ENCODE data around the gene FLAD1.

The FLAD1 gene

GRCh38 chr1:154951901-154952657 is 31.1 kb upstream of the FLAD1 start:
- TF ChIP-seq, protein P1, sequence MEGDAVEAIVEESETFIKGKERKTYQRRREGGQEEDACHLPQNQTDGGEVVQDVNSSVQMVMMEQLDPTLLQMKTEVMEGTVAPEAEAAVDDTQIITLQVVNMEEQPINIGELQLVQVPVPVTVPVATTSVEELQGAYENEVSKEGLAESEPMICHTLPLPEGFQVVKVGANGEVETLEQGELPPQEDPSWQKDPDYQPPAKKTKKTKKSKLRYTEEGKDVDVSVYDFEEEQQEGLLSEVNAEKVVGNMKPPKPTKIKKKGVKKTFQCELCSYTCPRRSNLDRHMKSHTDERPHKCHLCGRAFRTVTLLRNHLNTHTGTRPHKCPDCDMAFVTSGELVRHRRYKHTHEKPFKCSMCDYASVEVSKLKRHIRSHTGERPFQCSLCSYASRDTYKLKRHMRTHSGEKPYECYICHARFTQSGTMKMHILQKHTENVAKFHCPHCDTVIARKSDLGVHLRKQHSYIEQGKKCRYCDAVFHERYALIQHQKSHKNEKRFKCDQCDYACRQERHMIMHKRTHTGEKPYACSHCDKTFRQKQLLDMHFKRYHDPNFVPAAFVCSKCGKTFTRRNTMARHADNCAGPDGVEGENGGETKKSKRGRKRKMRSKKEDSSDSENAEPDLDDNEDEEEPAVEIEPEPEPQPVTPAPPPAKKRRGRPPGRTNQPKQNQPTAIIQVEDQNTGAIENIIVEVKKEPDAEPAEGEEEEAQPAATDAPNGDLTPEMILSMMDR (IDR thresholded peaks at IDR 0.05; ENCODE audit: control extremely low read depth, extremely low read depth, low read depth, missing control alignments) = no peak
- POLR2A ChIA-PET = interaction anchor here (0.6 to 2.7 kb wide), 4 partner anchors 14 to 1137 kb away, joined by 3 to 9 read pairs (median 6); partner anchors contain the start of genes PMVK and SHC1
- DNase-seq (ENCODE audit: extremely low spot score) = peak; percentile 59
- CTCF ChIA-PET = interaction anchor here (0.8 to 3.5 kb wide), 7 partner anchors 9 to 405 kb away, joined by 3 to 17 read pairs (median 4); partner anchors contain the start of gene PYGO2

DNA sequence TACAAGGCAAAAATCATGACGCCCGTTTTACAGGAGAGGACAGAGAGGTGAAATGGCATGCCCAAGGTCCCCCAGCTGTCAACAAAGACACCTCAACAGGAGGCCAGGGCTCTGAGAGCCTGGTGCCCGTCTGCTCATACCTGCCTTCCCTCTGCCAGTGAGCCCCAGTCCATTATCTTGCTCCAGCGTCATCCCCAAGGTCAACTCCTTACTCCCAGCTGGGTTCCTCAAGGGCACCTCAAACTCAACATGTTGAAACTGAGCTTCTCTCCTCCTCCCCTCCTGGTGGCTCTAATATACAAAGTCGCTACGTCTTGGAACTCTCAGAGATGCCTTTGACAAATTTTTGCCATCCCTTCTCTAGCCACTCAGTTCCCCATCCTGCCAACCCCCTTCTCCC is 30.5 kb upstream of the FLAD1 start:
- POLR2A ChIA-PET = interaction anchor here (0.6 to 2.7 kb wide), 5 partner anchors 8 to 1137 kb away, joined by 3 to 9 read pairs (median 5); partner anchors contain the start of genes PMVK and SHC1
- CTCF ChIA-PET = interaction anchor here (0.8 to 1.5 kb wide), 6 partner anchors 27 to 406 kb away, joined by 3 to 5 read pairs (median 4); no protein-coding TSS in a partner anchor
- no peak for DNase-seq (ENCODE audit: extremely low spot score)
- TF ChIP-seq, protein P1 (IDR thresholded peaks at IDR 0.05; ENCODE audit: control extremely low read depth, extremely low read depth, low read depth, missing control alignments) = no peak

- CTCF ChIA-PET = interaction anchor here (1.1 to 5.2 kb wide), 5 partner anchors 20 to 64 kb away, joined by 3 to 22 read pairs (median 4); no protein-coding TSS in a partner anchor
- TF ChIP-seq, protein P1 (IDR thresholded peaks at IDR 0.05; ENCODE audit: control extremely low read depth, extremely low read depth, low read depth, missing control alignments) = no peak
- no peak for DNase-seq (ENCODE audit: extremely low spot score)
- POLR2A ChIA-PET = interaction anchor here (1.1 to 2.7 kb wide), 2 partner anchors 9 to 17 kb away, joined by 5 to 9 read pairs; partner anchors contain the start of gene PMVK
These were observed 29.5 kb upstream of the FLAD1 start for GRCh38 chr1:154953611-154954038.

DNA sequence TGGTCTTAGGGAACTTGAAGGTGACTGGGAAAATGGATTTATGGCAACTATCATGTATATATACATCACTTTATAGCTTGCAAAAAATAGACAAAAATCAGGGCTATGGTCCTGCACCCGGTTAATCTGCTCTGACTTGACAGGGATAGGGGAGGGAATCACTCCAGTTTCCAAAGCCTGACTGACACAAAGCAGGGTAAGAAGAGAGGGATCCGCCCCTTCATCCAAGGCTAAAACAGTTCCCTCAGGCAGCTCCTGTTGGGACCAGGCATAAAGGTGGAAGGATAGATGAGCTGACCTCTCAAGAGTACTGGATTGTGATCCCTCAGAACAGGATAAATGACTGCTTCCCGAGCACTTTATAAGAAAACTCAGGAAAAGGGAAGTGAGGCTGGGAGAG is 28.6 kb upstream of the FLAD1 start:
- TF ChIP-seq, protein P1 (IDR thresholded peaks at IDR 0.05; ENCODE audit: control extremely low read depth, extremely low read depth, low read depth, missing control alignments) = no peak
- ChIA-PET POLR2A (interaction anchor here (1.0 to 1.4 kb wide), 3 partner anchors 10 to 395 kb away, joined by 3 to 10 read pairs (median 3); no protein-coding TSS in a partner anchor), CTCF (interaction anchor here (0.8 to 5.2 kb wide), 11 partner anchors 15 to 285 kb away, joined by 3 to 22 read pairs (median 5); partner anchors contain the start of genes FLAD1 and SHC1)
- no peak for DNase-seq (ENCODE audit: extremely low spot score)

DNA sequence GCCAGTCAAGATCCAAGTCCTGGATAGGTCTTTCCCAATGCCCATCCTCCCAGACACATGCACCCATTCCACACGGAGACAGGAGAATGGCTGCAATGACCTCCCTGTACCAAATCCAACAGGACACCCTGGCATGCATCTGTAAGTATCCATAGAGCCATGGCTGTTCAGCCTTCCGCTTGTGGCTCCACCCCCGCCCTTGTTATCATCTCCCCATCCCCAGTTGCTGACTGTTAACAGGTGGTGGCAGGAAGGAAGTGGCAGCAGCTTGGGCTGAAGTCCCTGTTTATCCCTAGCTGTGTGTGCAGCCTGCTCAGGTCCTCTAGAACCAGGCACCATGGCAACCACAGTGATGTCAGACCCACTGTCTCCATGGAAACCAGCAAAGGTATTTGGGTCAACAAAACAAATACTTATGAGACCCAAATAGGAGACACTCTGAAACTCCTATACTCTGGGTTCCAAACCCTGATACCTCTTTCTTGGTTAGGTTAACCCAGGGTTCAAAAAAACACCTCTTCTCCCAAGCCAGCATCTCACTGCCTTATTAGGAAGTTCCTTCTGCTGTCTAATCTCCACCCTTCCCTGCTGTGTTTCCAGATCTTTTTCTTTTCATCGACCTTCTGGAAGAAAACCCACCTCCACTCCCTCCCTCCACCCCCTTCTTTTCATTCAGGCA is 28.0 kb upstream of the FLAD1 start:
- CTCF ChIA-PET = interaction anchor here (0.7 to 5.2 kb wide), 17 partner anchors 10 to 285 kb away, joined by 3 to 22 read pairs (median 5); partner anchors contain the start of genes FLAD1 and SHC1
- DNase-seq (ENCODE audit: extremely low spot score) = peak; percentile 69
- TF ChIP-seq, protein P1 (IDR thresholded peaks at IDR 0.05; ENCODE audit: control extremely low read depth, extremely low read depth, low read depth, missing control alignments) = no peak
- POLR2A ChIA-PET = interaction anchor here (1.0 to 1.4 kb wide), 3 partner anchors 11 to 395 kb away, joined by 3 to 10 read pairs (median 3); no protein-coding TSS in a partner anchor
